Stimulated activated CD4-positive, alpha-beta T cell treated with anti-CD3 and anti-CD28 coated beads, Interleukin-4, amount 100 ng/mL, for 1 hour (primary cell): ENCODE measurements around the gene GPR31.

Source experiments
- DNase-seq: peaks from one replicate; pipeline ENCODE4 v3.0.0-alpha.2; 2020

The GPR31 gene

DNA sequence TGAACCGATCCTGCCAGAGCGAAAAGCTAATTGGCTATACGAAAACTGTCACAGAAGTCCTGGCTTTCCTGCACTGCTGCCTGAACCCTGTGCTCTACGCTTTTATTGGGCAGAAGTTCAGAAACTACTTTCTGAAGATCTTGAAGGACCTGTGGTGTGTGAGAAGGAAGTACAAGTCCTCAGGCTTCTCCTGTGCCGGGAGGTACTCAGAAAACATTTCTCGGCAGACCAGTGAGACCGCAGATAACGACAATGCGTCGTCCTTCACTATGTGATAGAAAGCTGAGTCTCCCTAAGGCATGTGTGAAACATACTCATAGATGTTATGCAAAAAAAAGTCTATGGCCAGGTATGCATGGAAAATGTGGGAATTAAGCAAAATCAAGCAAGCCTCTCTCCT lies 20.7 kb downstream of the GPR31 start:
- no peak for DNase-seq

DNA sequence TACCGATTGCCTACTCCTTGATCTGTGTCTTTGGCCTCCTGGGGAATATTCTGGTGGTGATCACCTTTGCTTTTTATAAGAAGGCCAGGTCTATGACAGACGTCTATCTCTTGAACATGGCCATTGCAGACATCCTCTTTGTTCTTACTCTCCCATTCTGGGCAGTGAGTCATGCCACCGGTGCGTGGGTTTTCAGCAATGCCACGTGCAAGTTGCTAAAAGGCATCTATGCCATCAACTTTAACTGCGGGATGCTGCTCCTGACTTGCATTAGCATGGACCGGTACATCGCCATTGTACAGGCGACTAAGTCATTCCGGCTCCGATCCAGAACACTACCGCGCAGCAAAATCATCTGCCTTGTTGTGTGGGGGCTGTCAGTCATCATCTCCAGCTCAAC lies 21.4 kb downstream of the GPR31 start:
- DNase-seq: peak; percentile 12

DNA sequence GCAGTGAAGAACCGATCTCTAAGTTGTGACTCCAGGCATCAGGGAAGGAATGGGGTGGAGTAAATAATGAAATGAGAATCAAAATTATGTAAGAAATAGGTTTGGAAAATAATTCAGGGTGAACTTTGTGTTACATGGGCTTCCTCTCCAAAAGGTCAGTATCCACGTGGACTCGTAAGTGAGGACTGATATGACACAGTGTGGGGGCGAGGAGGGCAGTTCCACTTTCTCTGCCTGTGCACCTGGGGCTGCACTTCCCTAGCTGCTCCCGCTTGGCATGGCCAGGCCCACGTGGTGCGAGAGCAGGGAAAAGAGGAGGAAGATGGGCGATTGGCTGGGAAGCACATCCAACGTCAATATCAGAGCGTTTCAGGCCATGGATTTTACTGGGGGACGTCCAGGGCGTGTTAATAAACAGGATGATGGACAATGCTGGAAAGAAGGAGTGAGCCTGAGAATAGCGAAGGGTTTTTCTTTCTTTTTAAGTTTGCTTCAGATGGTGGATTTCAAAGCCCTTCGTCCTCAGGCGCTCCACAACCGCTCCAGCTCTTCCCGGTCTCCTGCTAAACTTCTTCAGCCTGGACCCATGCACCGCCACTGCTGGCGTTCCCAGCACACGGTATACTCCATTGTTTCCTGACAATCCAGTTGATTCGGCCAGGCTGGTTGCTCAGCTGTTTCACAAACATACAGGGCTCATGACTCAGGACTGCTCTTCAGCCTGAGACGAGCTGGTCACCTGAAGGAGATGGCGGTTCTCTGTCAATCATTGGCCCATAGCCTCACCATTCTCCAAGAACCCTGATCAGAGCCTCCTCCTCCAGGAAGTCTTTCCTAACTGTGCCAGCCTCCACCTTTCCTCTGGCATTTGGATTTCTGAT lies 23.1 kb downstream of the GPR31 start:
- DNase-seq: no peak

DNA sequence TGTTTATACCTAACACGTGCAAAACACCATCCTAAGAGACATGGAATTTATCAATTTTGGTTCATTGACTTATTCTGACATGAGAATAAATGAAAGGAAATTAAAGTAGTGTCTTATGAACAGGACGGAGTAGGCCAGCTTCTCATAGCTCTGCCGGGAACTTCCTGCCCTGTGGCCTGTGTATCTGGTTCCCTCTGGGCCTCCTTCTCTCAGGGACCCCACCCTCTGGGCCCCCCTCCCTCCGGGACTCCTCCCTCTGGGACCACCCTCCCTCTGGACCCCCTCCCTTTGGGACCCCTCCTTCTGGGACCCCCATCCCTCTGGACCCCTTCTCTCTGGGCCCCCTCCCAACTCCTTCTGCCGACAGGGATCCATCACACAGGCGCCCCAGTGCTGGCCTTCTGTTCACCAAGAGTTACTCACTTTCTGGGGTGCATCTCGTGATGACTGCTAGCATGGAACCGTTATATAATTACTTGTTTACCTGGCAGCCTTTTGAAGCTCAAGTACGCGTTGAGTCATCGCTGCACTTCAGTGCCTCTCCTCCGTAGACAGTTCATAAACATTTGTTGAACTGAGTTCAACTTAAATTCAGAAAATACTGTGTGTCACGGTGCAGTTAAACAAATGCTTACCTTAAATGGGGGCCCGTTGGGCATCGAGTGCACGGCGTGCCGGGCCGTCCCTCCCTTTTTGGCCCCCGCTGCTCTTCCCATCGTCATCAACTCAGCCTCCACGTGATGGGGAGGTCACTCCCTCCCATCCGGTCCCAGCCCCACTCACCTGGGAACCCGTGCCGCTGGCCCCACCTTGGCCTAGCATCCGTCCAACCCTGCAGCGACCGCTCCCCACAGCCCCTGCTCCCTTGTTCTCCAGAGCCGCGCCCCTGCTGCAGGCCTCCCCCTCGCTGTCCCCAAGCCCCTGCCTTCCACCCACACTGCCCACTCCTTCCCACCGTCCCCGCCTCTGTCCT lies 26.8 kb downstream of the GPR31 start:
- no peak for DNase-seq

DNA sequence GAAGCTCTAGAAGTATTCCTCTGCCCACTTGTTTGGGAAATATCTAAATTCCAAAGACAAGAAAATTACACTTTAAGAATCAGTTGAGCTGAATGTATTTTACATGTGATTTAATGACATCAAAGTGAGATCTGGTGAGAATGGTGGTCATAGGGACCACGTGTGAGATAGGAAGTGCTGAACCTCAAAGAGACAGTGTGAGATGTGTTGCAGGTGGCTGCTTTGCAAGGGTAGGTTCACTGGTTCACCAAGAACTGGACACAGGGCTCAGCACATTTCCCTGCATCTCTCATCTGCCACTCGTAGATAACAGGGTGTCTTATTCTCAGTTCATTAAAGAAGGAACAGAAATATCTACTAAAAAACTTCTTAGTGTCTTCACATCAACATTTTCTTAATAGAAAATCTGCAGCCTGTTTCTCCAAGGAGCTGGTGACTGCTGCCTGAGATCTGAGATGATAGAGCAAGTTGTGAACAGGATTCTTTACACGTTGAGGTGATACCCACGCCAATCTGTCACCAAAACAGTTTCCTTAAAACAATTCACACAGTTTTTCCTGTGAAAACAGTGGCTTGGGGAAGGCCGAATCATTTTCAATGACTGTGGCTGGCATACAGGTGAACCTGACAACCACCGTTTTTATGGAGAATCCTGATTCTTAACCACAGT lies 27.6 kb downstream of the GPR31 start:
- DNase-seq: no peak

DNA sequence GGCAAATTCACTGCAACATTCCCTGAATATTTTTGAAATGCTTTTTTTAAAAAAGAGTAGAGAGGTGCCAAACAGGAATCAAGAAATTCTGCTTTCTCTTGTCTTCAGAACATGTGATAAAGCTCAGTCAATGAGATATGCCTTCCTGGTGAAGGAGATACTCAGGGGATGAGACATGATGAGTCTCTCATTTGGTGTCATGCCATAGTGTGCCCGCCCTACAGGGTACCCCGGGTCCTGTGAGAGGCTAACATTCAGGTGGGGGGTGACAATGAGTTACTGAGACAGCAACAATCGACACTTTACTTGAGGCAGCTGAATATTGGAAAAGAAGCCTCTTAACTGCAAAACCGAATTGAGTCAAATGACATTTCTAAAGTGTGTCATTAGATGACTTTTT lies 28.2 kb downstream of the GPR31 start:
- DNase-seq: no peak

DNA sequence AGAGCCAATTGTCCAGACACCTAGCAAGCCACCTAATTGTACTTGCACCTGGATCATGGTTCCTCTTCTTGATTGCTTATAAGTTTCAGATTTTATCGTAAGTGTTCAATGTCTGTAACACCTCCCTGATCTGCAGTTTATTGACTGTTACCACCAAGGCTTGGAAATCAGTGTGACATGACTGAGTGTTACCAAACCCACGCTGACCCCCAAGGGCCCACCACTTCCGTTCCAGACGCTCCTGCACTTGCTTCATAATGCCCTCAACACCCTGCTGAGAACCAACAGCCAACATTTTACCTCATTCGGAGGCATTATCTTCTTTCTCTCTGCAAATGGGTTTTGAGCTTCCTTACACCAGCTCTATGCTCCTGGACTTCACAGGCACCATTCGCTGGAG lies 28.6 kb downstream of the GPR31 start:
- DNase-seq: no peak

DNA sequence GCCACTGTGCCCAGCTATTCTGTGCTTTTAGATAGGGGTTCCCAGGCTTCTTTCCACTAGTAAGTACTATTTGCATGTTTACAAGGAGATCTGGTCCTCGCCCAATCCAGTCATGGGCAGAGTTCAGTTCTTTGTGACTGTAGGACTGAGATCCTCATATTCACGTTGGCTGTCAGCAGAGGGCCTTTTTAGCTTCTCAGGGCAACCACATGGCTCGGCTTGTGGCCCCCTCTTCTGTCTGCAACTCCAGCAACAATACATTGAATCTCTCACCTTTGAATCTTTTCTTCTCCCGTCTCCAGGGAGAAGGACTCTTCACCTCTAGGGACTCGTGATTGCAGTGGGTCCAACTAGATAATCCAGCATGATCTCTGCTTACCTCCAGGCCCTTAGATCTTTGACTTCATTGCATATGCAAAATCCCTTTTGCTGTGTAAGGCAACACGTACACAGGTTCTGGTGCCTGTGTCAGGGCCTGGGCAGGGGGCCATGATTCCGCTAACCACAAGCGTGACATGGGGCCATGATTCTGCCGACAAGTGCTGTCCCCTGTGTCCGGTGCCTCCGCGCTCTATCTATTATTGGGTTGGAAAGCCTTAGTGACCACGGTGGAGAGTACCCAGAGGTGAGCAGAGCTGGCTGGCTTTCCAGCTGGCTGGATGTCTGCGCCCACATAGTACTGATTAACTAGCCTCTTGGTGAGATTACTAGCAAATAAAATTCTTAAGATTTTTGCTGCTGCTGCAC lies 29.8 kb downstream of the GPR31 start:
- no peak for DNase-seq

DNA sequence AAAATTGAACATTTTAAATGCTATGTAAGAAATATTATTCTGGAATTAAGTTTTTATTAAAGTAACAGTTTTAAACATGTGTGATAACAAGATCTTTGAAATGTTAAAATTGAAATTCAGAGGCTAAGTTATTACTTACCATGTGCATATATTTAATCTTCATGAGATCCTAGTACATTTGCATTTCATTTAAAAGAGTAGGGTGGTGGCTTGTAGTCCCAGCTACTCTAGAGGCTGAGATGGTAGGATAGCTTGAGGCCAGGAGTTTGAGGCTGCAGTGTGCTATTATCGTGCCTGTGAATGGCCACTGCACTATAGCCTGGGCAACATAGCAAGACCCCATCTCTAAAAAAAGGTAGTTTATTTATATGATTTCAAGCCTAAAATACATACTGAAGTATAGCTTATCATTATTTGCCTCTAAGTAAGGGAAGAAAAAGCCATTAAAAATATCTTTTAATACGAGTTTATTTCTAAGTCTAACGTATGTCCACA lies 31.9 kb downstream of the GPR31 start:
- no peak for DNase-seq

DNA sequence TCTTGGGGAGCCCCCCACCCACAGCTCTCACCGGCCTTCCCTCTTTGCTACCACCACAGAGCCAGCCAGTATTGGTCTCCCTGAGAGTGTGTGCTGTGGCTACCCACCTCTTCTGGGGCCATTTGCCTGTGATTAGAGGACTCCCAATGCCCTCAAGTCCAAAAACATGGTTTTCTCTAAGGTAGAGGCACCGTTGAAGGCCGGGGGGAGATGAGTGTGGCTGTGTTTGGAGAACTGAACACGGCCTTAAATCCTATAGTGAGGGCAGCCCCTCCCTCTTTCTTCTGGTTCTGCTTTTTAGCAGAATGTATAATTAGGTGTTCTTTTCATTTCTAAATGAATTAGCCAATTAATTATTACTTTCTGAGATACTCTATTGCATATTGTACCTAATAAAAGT lies 32.4 kb downstream of the GPR31 start:
- no peak for DNase-seq

DNA sequence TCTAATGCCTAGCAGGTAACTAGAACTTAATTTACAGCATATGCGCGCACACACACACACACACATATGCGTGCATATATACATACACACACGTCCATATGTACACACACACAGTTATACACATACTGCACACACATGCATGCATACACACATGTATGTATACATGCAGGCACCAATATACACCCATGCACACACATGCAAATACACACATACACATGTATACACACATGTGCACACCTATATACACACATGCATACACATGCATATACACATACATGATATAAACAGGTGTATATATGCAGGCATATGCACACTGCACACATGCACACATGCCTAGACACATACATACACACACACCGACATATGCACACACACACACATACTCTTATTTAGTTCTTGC lies 33.0 kb downstream of the GPR31 start:
- DNase-seq: no peak

DNA sequence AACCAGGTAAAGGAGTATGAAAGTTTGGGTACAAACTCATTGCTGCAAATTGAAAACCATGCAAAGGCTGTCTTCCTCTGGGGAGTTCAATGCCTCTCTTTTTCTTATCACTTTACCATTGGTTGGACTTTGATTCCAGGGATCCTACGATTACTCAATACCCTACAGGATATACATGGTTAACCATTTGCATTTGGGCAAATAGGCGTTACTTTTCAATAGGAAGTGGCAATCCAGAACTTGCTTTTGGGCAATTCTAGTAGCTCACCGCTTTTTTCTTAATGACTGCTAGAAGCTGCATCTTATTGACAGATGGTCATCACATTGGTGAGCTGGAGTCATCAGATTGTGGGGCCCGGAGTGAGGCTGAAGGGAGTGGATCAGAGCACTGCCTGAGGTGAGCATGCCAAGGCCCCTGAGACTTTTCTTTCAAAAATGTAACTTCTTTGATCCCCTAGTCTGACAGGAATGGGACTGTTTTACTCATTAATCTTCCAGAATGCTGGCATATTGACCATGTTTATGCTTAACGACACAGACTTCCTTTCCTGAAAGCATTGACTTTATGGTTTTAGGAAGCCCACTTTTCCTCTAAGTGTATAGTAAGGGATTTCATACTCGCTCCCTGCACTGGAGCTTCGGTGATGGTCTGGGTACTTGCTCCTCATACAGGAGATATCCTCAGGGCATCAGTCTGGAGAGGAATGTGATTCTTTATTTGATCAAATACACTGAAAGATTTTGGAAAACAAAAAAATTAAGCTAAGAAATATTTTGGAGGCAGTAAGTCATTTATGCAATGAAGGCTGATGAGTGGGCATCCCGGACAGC lies 34.7 kb downstream of the GPR31 start, which contains the start of gene CCR6:
Gene CCR6, plus strand, starts transcription at position 270 of the 831 bp plus-strand sequence. CDS start 13,039 bp downstream, outside the sequence.
- no peak for DNase-seq

DNA sequence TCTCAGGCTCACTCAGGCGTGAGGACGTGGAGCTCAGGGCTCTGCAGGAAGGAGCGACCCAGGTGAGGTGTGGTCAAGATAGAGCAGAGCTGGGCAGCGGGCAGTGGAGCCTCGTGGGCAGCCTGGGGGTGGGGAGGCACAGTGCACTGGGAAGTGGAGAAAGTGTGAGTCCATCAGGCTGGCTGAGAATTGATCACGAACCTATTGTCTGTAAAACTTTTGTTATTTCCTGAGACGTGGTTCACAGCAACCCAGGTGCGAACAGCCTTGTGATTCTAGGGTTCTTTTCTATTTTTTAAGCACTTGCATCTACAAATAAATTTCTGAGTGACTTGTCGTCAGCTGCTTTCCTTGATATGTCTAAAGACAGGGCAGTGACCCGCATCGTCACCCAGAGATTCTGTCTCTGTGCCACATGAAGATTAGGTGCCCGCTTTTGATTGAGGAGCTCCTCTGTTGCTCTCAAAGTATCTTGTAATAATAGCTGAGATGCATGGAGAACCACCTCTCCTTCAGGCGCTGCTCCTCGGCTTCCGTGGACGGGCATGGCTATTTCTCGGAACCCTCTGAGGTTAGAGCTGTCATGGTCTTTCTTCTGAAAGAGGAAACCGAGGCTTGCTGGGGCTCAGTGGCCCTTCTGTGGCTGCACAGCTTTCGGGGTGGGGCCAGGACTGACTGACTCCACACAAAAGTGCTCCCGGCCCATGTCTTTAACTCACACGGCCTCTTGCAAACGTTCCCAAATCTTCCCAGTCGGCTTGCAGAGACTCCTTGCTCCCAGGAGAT lies 35.5 kb downstream of the GPR31 start:
- DNase-seq: no peak

DNA sequence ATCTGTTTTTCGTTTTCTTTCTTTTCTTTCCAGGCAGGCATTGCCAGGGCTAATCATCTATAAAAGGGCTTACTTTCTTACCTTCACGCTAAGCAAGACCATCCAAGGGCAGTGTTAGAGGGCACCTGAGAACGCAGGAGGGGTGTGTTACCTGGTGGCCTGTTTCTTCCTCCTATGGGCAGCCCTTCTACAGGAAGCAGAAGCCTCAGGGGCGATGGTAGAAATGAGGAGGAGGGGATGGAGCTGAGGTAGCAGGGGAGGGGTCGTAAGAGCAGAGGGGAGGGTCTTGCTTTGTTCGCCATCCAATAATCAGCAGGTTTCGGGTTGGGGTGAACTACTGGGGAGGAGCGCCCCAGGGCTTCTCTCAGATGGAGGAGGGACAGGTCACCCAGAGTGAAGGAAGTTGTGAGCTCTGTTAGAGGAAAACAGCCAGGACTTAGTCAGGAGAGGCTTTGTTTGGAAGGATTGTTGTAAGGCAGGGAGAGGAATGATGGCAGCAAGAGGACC lies 36.4 kb downstream of the GPR31 start:
- no peak for DNase-seq

DNA sequence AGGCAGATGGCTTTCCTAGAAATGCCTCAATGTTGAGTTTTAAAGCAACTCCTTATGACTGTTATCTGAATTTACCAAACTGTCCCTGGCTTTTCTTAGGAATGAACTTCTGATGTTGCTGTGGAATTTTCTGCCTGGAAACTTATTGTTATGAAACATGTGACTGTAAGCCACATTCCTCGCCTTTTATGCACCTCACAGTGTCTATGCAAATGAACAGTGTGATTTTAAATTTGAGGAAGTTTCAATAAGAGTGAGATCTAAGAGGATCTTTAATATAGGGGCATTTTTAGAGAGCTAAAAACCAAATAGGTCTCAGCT lies 37.2 kb downstream of the GPR31 start:
- DNase-seq: no peak

DNA sequence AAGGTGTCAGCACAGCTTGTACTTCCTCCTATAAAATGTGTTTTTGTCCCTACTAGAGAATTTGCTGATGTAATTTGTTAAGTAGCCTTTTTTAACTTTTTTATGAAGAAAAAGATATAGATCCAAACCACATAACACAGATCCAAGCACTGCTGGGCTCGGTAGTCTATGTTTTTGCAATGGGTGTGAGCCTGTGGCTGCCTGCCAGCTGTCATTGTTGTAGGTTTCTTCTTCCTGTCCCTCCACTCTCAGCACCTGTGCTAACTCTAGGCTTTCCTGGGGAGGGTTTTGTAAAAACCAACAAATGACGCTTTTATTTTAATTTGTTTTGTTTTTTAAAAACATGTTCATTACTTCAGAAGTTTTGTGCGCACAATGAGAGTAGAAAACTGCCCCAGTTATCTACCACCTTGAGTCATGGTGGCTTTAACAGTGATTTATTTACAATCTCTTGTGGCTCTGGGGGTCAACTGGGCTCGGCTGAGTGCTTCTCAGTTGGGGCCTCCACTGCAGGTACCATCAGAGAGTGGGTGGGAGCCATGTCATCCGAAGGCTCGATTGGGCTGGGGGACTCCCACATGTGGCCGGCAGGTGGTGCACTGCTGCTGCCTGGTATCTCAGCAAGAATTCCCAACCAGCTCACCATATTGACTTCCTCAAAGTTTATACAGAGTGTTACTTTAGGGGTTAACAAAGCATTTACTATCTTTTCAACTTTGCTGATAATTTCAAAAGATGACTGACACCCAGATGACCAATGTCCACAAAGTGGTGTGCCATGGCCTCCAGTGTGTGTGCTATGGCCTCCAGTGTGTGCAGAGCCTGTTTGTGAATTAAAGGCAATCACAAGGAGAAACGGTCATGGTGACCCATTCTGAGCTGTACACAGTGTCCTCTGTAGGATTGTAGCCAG lies 37.9 kb downstream of the GPR31 start:
- DNase-seq: peak; percentile 15

DNA sequence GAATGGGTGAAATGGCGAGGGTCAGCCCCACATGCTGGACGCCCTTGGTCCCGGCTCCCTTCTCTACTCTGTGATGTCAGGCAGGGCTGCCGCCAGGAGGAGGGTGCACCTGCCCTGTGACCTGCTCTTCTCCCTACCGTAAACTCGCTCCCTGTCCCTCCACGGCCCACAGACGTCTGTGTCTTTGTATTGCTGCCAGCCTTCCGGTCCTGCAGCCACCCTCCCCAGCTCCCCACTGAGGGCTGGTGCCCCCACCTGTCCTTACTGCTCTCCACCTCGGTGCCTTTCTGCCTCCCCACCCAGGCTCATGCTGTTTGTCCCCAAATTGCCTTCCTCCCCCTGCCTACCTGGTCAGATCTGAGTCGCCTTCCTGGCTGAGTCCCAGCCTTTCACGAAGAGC lies 38.9 kb downstream of the GPR31 start:
- no peak for DNase-seq

DNA sequence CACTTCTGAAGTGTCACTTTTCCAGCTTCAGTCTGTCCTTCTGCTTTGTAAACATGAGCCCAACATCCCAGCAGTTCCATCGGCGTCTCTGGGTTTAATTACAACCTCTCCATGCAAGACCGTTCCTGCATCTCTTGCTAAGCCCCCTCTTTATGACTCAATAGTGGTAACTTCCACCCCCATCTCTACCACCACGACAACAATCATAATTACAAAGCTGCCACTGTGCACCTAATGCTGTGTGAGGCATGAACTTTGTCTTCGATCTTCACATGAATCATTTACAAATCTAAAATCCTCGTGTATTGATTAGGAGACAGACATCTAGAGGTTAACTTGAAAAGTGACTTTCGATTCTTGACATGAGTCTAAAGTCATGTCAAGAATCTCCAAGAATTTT lies 39.8 kb downstream of the GPR31 start:
- DNase-seq: no peak

DNA sequence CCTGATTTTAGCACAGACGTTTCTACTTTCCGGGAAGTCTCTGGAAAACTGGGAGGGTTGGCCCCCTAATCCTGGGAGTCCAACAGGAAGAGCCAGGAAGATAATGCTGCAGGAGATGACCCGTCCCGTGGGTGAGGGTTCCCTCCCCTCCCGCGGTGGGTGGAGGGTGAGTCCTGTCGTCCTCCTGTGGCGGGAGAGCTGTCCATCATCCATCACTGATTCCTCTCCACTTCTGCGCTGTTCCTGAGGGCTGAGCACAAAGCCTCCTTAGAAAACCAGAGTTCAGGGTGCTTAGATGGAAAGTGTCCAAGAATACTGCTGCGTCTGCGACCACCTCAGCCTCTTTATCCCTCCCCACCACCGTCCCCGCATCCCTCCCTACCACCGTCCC lies 40.9 kb downstream of the GPR31 start:
- DNase-seq: no peak
